ENCODE data around the gene TMX1.

GRCh38 chr14:51304438-51304837, 64.4 kb downstream of the TMX1 start:
- TF ChIP-seq CTCF (conservative IDR thresholded peaks at IDR 0.05 in 1 of 2, IDR thresholded peaks at IDR 0.05 in 1 of 2; ENCODE audit: extremely low read depth in 1 of 2, insufficient read depth in 1 of 2, low read depth in 1 of 2, low read length in 2 of 2) (no peak), EZH2 (IDR thresholded peaks at IDR 0.05; ENCODE audit: borderline replicate concordance, low read length) (no peak)

All from mammary epithelial cell (primary cell).